ENCODE data around the gene PROSER3.

The PROSER3 gene

GRCh38 chr19:35757231-35757748, 686 bp upstream of the PROSER3 start:
- Histone ChIP-seq H3K4me1 (ENCODE audit: insufficient read depth, low read length, severe bottlenecking) (peaks cover 21% of the 10 kb centered on the region), H3K9me2 (ENCODE audit: low read depth, low read length) (no peaks in the 10 kb centered on the region), H4K20me1 (ENCODE audit: insufficient read depth, low read length) (no peaks in the 10 kb centered on the region), H3K4me2 (ENCODE audit: low read length) (peak overlapping the region; percentile 81), H3K27ac (ENCODE audit: low read depth, low read length, poor library complexity, severe bottlenecking) (peak overlapping the region; percentile 70), H3K27me3 (ENCODE audit: insufficient read depth, low read length) (no peaks in the 10 kb centered on the region), H3K9me3 (ENCODE audit: low read length) (no peaks in the 10 kb centered on the region), H3F3A (ENCODE audit: insufficient read depth, low read length) (no peaks in the 10 kb centered on the region), H3K79me2 (ENCODE audit: insufficient read depth, low read length) (no peaks in the 10 kb centered on the region), H3K36me3 (ENCODE audit: insufficient read depth, low read length) (peaks cover 27% of the 10 kb centered on the region), H3K4me3 (ENCODE audit: low read depth, low read length, poor library complexity, severe bottlenecking) (peak overlapping the region; percentile 92), H2AFZ (ENCODE audit: low read length) (no peak overlapping the region), H3K9ac (ENCODE audit: low read length) (peak overlapping the region; percentile 71)
- TF ChIP-seq EZH2 (IDR thresholded peaks at IDR 0.05; ENCODE audit: borderline replicate concordance, low read length) (no peak), CTCF (IDR thresholded peaks at IDR 0.05; ENCODE audit: low read length) (no peak)

- Histone ChIP-seq H3K27me3 (ENCODE audit: insufficient read depth, low read length) (no peaks in the 10 kb centered on the region), H3K9ac (ENCODE audit: low read length) (peak overlapping the region; percentile 93; the same call in 1 of the 2 replicates), H3K9me3 (ENCODE audit: low read length) (no peaks in the 10 kb centered on the region), H3K4me2 (ENCODE audit: low read length) (peak overlapping the region; percentile 73; the same call in 1 of the 2 replicates), H2AFZ (ENCODE audit: low read length) (no peak overlapping the region), H3K4me1 (ENCODE audit: insufficient read depth, low read length, severe bottlenecking) (peaks cover 21% of the 10 kb centered on the region), H3K9me2 (ENCODE audit: low read depth, low read length) (no peaks in the 10 kb centered on the region), H3K36me3 (ENCODE audit: insufficient read depth, low read length) (peaks cover 28% of the 10 kb centered on the region), H3K79me2 (ENCODE audit: insufficient read depth, low read length) (no peaks in the 10 kb centered on the region), H3K4me3 (ENCODE audit: low read depth, low read length, poor library complexity, severe bottlenecking) (peak overlapping the region; percentile 92), H4K20me1 (ENCODE audit: insufficient read depth, low read length) (no peaks in the 10 kb centered on the region), H3K27ac (ENCODE audit: low read depth, low read length, poor library complexity, severe bottlenecking) (no peak overlapping the region), H3F3A (ENCODE audit: insufficient read depth, low read length) (no peaks in the 10 kb centered on the region)
- no peak for TF ChIP-seq EZH2 (IDR thresholded peaks at IDR 0.05; ENCODE audit: borderline replicate concordance, low read length)
Observed at GRCh38 chr19:35759697-35760096, 1.7 kb downstream of the PROSER3 start.

- Histone ChIP-seq H3K4me1 (ENCODE audit: insufficient read depth, low read length, severe bottlenecking) (peaks cover 21% of the 10 kb centered on the region), H3K9me2 (ENCODE audit: low read depth, low read length) (no peaks in the 10 kb centered on the region), H3K27me3 (ENCODE audit: insufficient read depth, low read length) (no peaks in the 10 kb centered on the region), H4K20me1 (ENCODE audit: insufficient read depth, low read length) (no peaks in the 10 kb centered on the region), H3K4me2 (ENCODE audit: low read length) (no peak overlapping the region), H3K36me3 (ENCODE audit: insufficient read depth, low read length) (peaks cover 35% of the 10 kb centered on the region), H2AFZ (ENCODE audit: low read length) (no peak overlapping the region), H3K4me3 (ENCODE audit: low read depth, low read length, poor library complexity, severe bottlenecking) (no peak overlapping the region), H3F3A (ENCODE audit: insufficient read depth, low read length) (no peaks in the 10 kb centered on the region), H3K9me3 (ENCODE audit: low read length) (no peaks in the 10 kb centered on the region), H3K9ac (ENCODE audit: low read length) (no peak overlapping the region), H3K27ac (ENCODE audit: low read depth, low read length, poor library complexity, severe bottlenecking) (no peak overlapping the region), H3K79me2 (ENCODE audit: insufficient read depth, low read length) (no peaks in the 10 kb centered on the region)
- TF ChIP-seq CTCF (IDR thresholded peaks at IDR 0.05; ENCODE audit: low read length) (no peak), EZH2 (IDR thresholded peaks at IDR 0.05; ENCODE audit: borderline replicate concordance, low read length) (no peak)
Observed at GRCh38 chr19:35760711-35761349, 2.9 kb downstream of the PROSER3 start.

All from OCI-LY1 (cell line).